Measurements from ENCODE around the gene CCDC30.

DNA sequence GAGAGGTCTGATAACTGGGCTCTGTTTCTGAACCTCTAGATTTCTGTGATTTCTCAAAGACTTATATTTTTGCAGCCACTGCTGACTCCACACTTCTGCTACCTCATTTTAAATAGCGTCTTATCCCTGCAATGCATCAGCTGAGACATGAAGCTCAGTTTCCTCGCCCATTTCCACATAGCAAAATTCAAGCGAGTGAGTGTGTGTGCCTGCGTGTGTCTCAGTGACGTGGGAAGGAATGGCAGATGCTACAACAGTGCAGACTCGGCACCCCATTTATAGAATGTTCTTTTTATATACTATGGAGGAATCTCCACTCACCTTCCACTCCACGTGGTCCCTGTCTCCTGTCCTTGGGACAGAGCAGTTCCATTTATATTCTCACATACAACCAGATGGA lies 43.0 kb upstream of the CCDC30 start:
- no peak for TF ChIP-seq POLR2AphosphoS5 (IDR thresholded peaks at IDR 0.05)
- TF ChIP-seq, protein P1, sequence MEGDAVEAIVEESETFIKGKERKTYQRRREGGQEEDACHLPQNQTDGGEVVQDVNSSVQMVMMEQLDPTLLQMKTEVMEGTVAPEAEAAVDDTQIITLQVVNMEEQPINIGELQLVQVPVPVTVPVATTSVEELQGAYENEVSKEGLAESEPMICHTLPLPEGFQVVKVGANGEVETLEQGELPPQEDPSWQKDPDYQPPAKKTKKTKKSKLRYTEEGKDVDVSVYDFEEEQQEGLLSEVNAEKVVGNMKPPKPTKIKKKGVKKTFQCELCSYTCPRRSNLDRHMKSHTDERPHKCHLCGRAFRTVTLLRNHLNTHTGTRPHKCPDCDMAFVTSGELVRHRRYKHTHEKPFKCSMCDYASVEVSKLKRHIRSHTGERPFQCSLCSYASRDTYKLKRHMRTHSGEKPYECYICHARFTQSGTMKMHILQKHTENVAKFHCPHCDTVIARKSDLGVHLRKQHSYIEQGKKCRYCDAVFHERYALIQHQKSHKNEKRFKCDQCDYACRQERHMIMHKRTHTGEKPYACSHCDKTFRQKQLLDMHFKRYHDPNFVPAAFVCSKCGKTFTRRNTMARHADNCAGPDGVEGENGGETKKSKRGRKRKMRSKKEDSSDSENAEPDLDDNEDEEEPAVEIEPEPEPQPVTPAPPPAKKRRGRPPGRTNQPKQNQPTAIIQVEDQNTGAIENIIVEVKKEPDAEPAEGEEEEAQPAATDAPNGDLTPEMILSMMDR (IDR thresholded peaks at IDR 0.05 in 8 of 11, conservative IDR thresholded peaks at IDR 0.05 in 3 of 11) = no peak
